ENCODE measurements around the gene CST7.
"Not testable (repeated sequence)": the region's sequence is repeated elsewhere in the genome, so short reads cannot be mapped to it uniquely, and the experiment has no call there.

Gene CST7

GRCh38 chr20:24948939-24949679, at the start of gene CST7:
Gene CST7 (plus strand): TSS chr20:24949269. CDS start chr20:24949506, 237 bp downstream.
- DNase-seq = no peak

- no peak for DNase-seq
Observed at GRCh38 chr20:24906806-24907205, 42.3 kb upstream of the CST7 start.

- DNase-seq = no peak
Observed at GRCh38 chr20:24908642-24909041, 40.4 kb upstream of the CST7 start.

- no peak for DNase-seq
Observed at GRCh38 chr20:24909086-24909780, 39.8 kb upstream of the CST7 start.

GRCh38 chr20:24909861-24910260, 39.2 kb upstream of the CST7 start:
- DNase-seq = no peak

- DNase-seq = no peak
Observed at GRCh38 chr20:24910461-24910860, 38.6 kb upstream of the CST7 start.

GRCh38 chr20:24911461-24911860, 37.6 kb upstream of the CST7 start:
- DNase-seq = no peak

- DNase-seq = no peak
Observed at GRCh38 chr20:24912397-24913075, 36.5 kb upstream of the CST7 start.

GRCh38 chr20:24913076-24913628, 35.9 kb upstream of the CST7 start:
- no peak for DNase-seq

- DNase-seq = no peak
Observed at GRCh38 chr20:24914388-24915241, 34.5 kb upstream of the CST7 start.

GRCh38 chr20:24915440-24915839, 33.6 kb upstream of the CST7 start:
- no peak for DNase-seq

GRCh38 chr20:24915892-24916291, 33.2 kb upstream of the CST7 start:
- no peak for DNase-seq

- no peak for DNase-seq
Observed at GRCh38 chr20:24916412-24916811, 32.7 kb upstream of the CST7 start.

GRCh38 chr20:24917056-24917455, 32.0 kb upstream of the CST7 start:
- no peak for DNase-seq

GRCh38 chr20:24917797-24918578, 31.1 kb upstream of the CST7 start:
- peak; percentile 72 for DNase-seq

- DNase-seq = no peak
Observed at GRCh38 chr20:24918579-24919566, 30.2 kb upstream of the CST7 start.

GRCh38 chr20:24919665-24920064, 29.4 kb upstream of the CST7 start:
- DNase-seq = not testable (repeated sequence)

- not testable (repeated sequence) for DNase-seq
Observed at GRCh38 chr20:24920706-24921105, 28.4 kb upstream of the CST7 start.

- DNase-seq = not testable (repeated sequence)
Observed at GRCh38 chr20:24929259-24929658, 19.8 kb upstream of the CST7 start.
